Stimulated activated CD8-positive, alpha-beta memory T cell treated with anti-CD3 and anti-CD28 coated beads, Interleukin-12 subunit alpha, Interleukin-12 subunit beta, amount 100 ng/mL, for 4 hours (primary cell): ENCODE results near the gene LTBP1.

Experiments
- DNase-seq: peaks from one replicate; pipeline ENCODE4 v3.0.0-alpha.2; 2020; ENCODE audit warnings: low read depth

Gene LTBP1

GRCh38 chr2:33197198-33197938 is 250.6 kb downstream of the LTBP1 start:
- DNase-seq, result no peak

- no peak for DNase-seq
Observed at GRCh38 chr2:33202641-33203522, 256.1 kb downstream of the LTBP1 start.

GRCh38 chr2:33204945-33205344 is 258.2 kb downstream of the LTBP1 start:
- DNase-seq, result no peak

- no peak for DNase-seq
Observed at GRCh38 chr2:33205693-33206434, 259.1 kb downstream of the LTBP1 start.

GRCh38 chr2:33207151-33207740 is 260.5 kb downstream of the LTBP1 start:
- DNase-seq, result no peak

- DNase-seq, result no peak
Observed at GRCh38 chr2:33208400-33208799, 261.6 kb downstream of the LTBP1 start.

GRCh38 chr2:33209976-33210375 is 263.2 kb downstream of the LTBP1 start:
- DNase-seq, result no peak

GRCh38 chr2:33210626-33211025 is 263.9 kb downstream of the LTBP1 start:
- no peak for DNase-seq

- DNase-seq, result no peak
Observed at GRCh38 chr2:33212151-33212550, 265.4 kb downstream of the LTBP1 start.

- no peak for DNase-seq
Observed at GRCh38 chr2:33213244-33213643, 266.5 kb downstream of the LTBP1 start.

GRCh38 chr2:33213648-33214047 is 266.9 kb downstream of the LTBP1 start:
- DNase-seq, result no peak

- DNase-seq, result no peak
Observed at GRCh38 chr2:33214436-33214835, 267.7 kb downstream of the LTBP1 start.

GRCh38 chr2:33214857-33215256 is 268.1 kb downstream of the LTBP1 start:
- DNase-seq, result no peak

- DNase-seq, result no peak
Observed at GRCh38 chr2:33215299-33215698, 268.5 kb downstream of the LTBP1 start.

GRCh38 chr2:33215983-33216382 is 269.2 kb downstream of the LTBP1 start:
- DNase-seq, result no peak

- DNase-seq, result no peak
Observed at GRCh38 chr2:33216508-33217182, 269.9 kb downstream of the LTBP1 start.

GRCh38 chr2:33217406-33217805 is 270.7 kb downstream of the LTBP1 start:
- no peak for DNase-seq

- DNase-seq, result no peak
Observed at GRCh38 chr2:33219114-33219513, 272.4 kb downstream of the LTBP1 start.

GRCh38 chr2:33219850-33220275 is 273.1 kb downstream of the LTBP1 start:
- DNase-seq, result no peak

GRCh38 chr2:33220533-33220932 is 273.8 kb downstream of the LTBP1 start:
- DNase-seq, result no peak

- no peak for DNase-seq
Observed at GRCh38 chr2:33221046-33221784, 274.5 kb downstream of the LTBP1 start.
